Fibroblast of skin of right quadriceps (primary cell): ENCODE data around the gene PPIA.
"Not testable (repeated sequence)": the region's sequence is repeated elsewhere in the genome, so short reads cannot be mapped to it uniquely, and the experiment has no call there.

Experiments
- DNase-seq: peaks from one replicate; pipeline ENCODE4 v3.0.0-alpha.2; 2013

The PPIA gene

DNA sequence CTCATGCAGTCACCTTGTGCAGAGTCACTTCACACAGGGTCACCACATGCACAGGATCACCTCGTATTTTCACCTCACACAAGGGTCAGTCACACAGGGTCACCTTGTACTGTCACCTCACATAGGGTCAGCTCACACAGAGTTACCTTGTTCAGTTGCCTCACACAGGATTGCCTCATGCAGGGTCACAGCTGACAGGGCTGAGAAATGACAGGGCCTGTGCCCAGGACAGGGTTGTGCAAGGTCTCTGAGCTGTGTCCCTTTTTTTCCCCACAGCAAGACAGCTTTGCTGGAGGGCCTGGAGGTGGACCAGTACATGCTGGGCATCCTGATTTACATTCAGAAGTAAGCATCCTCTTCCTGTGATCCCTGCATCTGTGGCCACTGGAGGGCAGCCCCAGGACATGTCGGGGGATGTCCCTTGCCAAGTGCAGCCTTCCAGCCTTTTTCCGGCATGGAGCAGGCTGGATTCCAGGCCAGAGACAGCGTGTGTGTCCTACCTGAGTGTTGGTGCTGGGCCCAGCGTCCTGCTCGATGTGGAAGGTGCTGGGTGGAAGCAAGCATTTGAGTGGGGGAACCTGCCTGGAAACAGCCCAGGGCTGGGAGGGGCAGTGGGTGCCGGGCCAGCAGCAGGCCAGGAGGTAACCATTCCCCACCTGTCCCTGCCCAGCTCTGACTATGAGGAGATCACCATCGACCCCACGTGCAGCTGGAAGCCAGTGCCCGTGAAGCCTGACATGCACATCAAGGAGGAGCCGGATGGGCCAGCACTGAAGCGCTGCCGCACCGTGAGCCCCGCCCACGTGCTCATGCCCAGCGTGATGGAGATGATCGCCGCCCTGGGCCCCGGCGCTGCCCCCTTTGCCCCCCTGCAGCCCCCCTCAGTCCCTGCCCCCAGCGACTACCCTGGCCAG, 31.6 kb upstream of the PPIA start:
- DNase-seq: no peak

DNA sequence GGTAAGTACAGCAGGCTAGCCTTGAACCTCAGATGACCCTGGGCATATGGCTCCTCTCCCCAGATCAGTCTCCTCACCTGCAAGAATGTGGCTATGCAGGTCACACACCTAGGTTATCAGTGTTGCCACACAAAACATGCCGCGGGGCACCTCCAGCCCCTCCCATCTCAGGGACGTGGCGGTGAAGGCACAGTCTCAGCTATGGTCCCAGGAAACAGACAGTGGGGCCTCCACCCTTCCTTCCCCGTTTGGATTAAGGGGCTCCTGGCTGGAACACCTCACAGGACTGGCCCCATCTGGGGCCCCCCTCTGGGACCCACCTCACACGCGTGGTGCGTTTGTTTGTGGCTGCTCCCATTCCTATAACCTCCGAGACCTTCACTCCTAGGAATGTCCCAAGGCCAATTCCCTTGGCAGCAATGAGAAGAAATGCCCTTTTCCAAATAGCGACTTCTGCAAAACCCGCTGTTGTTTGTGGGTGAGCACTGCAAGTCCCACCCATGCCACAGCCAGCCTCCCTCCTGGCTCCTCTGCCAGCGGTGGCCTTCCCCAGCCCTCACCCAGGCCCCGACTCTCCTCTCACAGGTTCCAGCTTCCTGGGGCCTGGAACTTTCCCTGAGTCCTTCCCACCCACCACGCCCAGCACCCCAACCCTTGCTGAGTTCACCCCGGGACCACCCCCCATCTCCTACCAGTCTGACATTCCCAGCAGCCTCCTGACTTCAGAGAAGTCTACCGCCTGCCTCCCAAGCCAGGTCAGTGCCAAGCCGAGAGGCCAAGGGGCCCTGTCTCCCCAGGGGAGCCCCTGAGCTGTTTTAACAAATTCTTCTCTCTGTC, 30.7 kb upstream of the PPIA start:
- DNase-seq: no peak

DNA sequence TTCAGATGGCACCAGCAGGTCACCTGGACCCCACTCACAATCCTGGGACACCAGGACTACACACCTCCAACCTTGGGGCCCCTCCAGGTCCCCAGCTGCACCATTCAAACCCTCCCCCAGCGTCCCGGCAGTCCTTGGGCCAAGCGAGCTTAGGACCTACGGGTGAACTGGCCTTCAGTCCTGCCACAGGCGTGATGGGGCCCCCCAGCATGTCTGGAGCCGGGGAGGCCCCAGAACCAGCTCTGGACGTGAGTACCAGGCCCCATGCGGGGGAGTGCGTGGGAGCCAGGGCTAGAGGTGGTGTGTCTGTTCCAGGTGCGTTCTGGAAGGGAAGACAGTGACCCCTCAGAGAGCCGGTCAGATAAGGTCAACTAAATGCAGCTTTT, 30.1 kb upstream of the PPIA start:
- no peak for DNase-seq

DNA sequence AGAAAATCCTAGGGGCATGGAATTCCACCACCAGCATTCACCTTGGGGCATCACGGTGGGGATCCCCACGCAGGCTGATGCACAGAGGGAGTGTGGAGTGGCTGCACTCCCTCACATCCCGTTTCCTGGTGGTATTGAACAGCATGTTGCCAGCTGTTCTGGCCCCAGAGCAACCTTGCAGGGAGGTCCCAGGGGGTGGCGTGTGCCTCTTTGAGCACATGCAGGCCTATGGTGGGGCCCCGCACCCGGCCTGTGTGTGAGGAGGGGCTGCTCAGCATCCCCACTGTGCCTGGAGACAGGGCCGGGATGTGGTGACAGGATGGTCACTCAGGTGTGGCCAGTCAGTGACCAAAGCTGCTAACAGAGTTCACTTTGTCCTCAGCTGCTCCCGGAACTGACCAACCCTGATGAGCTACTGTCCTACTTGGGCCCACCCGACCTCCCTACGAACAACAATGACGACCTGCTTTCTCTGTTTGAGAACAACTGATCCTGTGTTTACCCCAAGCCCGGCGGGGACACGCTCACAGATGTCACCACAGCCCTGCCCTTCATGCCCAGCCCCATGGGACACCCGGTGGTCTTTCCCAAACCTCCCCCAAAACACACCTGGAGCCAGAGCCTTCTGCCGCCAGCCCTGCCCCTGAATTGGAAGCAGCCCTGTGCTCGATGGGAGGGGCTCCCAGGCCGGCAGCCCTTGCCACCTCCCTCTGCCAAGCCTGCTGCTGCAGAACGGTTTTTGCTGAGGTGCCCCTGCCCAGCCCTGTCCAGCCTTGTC, 29.2 kb upstream of the PPIA start:
- DNase-seq: no peak

DNA sequence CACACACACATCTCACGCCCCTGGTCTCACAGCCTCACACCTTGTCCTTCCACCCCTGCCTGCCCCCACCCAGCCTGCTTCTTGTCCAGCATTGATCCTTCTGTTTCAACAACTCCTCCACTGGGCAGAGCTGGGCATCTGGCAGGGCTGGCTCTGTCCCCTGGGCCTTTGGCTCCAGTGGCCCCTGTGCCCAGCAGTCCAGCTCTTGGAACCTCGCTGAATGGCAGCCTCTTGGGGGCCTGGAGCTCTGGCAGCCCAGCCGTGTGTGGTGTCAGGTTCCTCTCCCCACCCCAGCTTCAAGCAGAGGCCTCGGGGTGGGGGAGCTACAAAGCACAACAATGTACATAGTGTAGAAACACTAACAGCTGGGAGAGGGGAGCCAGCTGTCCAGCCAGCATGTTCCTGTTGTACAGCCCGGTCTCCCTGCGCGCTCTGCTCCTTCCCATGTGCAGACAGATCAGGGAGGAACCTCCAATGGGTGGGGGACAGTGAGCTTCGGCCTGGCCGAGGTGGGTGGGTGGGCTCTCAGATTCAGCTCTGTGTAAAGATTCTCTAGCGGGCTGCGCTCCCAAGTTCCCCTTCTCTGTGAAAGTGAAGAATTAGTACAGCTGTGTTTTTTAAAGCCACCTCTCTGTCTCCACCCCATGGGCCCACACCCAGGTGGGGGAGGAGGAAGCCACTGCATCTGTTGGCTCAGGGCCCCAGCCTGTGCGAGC, 28.4 kb upstream of the PPIA start:
- DNase-seq: peak; percentile 53

DNA sequence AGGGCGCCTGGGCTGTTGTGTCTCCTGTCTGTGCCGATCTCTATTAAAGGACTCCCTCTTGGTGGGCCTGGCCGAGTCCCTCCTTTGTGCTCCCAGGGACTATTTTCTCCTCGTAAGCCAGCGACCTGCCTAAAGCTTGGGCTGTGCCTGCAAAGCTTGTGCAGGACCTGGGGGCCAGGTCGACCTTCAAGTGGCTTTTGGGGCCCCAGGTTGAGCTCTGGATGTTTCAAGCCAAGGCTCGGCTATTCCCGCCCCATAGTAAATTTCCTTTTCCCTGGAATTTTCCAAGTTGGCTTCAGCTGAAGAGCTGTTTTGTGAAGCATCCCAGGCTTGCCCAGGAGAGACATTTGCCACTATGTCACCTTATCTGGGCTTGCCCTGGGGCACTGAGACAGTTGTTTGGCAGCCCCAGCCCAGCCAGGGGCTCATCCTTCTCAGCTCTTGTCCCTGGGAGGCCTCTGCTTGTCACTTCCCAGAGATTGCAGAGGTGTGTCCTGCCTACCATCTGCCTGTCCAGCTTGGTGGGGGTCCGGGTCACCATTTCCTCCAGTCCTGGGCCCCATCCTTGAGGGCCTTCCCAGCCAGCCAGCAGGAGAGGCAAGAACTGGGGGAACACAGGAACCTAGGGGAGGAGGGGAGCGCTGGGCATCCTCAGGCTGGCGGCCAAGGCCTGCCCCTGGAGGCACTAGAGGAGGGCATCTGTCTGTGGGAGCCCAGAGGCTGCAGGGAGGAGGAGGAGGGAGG, 27.7 kb upstream of the PPIA start:
- no peak for DNase-seq

DNA sequence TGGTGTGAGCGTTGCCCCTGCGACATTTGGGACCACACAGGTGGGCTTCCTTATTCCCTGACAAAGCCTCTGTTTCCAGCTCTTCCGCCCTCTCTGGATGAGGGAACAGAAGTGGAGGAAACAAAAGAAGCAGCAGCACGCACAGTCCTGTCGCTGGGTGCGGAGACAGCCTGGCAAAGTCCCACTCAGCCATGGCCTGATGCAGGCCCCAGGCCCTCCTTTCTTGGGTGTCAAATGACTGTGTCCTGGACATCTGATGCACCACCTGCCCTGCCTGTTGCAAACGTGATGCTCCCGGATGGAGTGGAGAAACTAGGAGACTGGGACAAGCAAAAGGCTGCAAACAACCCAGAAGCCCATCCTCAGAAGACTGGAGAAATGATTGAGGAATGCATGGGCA, 27.1 kb upstream of the PPIA start:
- no peak for DNase-seq

DNA sequence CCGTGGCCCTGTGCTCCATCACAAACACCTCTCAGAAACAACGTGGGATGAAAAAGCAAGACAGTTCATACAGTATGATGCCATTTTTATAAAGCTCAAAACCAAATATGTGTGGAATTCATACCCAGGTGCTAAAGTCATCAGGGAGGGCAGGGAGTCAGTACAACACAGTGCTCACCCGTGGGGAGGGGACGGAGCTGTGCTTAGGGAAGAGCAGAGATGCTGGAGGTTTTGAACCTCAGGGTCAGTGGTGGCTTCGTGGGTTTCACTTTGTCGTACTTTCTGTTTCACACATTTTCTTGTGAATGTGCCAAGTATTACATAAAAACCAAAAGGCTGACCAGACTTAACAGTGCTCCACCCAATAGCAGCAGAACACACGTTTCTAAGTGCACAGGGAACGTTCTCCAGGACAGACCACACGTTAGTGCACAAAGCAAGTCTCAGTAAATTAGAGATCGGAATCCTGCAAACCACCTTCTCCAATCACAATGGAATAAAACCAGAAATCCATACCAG, 26.6 kb upstream of the PPIA start:
- DNase-seq: peak; percentile 60

DNA sequence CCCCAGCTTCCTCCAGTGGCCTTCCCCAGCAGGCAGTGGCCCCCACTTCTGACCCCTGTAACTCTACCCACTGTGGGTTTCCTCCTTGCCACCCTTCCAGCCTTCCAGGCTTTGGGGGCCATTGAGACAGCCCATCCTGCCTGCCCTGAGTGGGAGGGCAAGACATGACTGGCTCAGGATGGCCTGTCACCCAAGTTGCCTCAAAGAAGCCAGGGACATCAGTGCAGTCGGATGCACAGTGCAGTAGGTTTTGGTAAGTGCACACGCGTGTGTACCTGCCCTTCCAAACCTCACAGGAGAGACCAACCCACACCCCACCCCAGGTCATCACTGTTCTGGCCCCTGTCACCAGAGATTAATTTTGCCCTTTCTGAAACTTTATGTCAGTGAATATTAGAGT, 25.1 kb upstream of the PPIA start:
- DNase-seq: no peak

DNA sequence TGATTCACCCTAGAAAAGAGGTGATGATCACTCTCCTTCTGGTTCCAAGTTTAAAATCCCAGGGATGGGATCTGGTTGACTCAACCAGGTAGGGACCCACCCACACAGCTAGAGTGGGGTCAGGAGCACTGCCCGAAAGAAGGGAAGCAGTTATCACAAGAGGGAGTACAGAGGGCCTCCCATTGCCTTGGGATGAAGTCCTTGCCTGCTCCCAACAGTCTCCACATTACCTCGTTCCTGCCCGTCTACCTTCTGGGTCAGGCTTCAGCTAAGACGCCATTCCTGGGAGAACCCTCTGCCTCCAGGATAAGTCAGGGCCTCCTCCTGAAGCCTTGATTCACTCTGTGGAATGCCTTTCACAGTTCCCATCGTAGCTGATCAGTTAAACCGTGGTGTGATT, 24.0 kb upstream of the PPIA start:
- no peak for DNase-seq

DNA sequence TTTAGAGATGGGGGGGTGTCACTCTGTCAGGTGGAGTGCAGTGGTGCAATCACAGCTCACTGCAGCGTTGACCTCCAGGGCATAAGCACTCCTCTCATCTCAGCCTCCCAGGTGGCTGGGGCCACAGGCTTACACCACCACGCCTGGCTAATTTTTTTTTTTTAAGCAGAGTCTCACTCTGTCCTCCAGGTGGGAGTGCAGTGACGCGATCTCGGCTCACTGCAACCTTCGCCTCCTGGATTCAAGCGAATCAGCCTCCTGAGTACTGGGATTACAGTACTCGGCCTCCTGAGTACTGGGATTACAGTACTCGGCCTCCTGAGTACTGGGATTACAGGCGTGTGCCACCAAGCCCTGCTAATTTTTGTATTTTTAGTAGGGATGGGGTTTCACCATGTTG, 23.6 kb upstream of the PPIA start:
- DNase-seq: no peak

DNA sequence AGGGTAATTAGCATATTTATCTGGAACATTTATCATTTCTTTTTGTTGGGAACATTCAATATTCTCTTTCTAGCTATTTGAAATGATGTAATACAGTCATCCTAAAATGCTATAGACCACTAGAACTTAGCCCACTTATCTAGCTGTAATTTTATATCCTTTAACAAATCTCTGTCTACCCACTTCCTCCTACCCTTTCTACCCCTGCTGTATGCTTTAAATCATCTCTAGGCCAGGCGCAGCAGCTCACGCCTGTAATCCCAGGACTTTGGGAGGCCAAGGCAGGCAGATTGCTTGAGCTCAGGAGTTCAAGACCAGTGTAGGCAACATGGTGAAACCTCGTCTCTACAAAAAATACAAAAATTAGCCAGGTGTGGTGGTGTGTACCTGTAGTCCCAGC, 22.0 kb upstream of the PPIA start:
- DNase-seq: not testable (repeated sequence)

DNA sequence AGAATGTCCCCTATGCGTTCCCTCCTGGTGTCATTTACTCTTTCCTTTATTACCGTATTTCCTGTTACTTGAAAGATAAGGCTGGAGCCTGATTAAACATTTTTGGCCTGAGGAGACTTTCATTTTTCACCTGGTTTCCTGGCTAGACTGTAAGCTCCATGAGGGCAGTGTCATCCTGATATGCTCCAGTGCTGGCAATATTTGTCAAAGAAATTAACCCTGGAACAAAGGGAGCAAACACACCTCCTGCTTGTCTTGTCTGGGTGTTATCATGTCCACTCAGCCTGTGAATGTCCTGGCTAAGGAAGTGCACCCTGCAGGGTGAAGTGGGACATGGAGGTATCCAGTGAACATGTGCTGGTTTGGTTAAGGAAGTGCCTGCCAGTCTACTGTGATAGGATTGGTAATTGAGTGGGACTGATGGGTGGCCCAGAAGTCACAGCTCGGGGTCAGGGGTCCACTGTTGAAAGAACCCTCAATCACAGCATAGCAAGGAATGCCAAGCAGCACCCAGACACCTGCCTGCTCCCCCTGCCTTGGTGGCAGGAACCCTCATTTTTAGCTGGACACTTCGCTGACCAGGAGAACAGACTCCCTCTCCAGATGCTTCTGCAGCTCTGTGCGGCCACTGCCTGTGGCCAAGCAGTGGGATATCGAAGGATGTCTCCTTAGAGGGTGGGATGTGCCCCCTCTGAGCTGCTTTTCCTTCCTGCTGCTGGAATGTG, 20.9 kb upstream of the PPIA start:
- DNase-seq: no peak

DNA sequence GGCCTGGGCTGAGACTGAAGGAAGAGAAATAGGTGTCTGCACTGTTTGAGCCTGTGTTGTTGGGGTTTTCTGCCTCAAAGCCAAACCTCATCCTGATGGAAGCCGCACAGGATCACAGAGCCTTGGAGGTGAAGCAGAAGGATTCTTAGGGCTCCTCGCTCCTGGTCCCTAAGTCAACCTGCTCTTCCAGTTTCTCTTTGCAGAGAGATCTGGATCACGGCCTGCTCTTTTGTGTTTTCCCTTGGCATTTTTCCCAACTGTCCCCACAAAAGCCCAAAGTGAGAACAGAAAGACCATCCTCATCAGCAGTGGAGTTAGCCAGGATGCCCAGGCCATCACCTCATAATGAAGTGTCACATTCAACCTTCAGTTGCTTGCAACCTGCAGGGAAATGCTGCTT, 20.3 kb upstream of the PPIA start:
- DNase-seq: no peak

DNA sequence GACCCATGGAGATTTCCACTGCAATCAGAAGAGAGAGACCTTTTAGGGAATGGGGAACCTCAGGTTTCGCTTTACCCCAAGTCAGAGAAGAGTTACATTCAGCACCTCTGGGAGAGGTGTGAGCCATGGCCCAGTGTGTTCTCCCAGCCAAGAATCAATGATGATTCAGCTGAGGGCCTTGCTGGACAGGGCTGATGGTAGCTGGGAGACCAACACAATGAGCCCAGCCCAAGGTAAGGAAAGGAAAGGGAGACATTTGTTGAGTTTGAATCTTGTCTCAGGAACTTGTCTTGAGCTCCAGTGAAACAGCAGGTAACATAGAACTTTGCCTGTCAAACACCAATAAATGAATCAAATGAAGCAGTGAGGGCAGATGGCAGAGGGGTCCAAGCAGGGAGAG, 14.0 kb upstream of the PPIA start:
- no peak for DNase-seq

DNA sequence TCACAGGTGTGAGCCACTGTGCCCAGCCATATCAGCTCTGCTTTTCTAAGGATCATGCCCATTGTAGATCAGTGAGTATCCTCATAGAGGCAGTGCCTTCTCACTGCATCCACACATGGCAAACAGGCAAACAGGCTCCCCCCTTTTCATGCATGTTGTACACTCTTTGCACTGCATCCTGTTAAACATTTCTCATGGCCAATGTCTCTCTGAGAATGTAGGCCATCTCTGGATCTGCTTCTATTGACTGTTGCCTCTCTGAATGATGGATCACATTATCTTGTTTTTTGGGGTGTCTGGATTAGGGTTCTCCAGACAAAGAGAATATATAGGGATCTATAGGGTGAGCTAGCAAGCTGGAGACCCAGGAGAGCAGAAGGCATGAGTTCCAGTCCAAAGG, 13.1 kb upstream of the PPIA start:
- no peak for DNase-seq

DNA sequence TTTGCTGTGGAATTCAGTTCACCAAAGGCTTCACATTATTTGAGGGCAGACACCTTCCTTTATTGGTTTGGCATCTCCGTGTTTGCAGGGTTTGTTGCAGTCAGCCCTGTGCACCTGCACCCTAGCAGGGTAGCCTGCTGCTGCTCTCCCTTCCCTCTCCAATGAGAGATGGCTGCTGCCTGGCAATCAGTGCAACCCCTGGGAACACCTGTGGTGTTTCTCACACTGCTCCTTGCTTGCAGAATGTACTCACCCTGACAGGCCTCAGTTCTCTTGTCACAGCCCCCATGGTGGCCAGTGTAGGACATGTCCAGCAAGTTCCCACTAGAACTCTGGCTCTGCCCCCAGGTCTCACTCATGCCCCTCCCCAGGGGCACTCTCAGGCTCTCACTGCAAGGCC, 12.1 kb upstream of the PPIA start:
- DNase-seq: no peak

DNA sequence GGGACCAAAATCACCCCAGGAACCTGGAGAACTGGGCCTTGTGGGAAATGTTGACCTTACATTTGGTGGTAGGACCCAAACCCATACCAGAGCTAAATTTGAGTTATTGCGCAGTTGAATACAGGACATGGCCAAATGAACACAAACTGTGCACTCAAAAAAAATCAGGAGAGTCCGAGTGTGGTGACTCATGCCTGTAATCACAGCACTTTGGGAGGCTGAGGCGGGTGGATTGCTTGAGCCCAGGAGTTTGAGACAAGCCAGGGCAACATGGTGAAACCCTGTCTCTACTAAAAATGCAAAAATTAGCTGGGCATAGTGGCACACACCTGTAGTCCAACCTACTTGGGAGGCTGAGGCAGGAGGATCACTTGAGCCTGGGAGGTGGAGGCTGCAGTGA, 11.3 kb upstream of the PPIA start:
- DNase-seq: not testable (repeated sequence)

DNA sequence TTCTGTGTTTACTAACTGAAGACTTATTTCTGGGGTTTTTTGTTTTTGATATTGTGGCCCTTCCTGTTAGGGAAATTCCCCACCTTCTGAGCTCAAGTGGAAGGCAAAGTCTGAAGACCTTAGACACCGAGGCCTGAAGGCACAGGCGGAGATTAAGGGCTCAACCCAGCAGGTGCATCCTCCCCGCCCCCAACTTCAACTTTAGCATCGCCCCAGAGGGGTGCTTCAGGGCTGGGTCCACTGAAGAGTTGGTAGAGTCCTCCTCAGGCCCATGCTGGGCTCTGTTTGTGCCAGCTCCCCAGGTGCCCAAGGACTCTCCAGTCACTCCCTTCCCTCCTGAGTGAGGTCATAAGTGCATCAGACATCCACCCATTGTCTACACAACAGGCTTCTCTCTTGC, 9.4 kb upstream of the PPIA start:
- DNase-seq: no peak

DNA sequence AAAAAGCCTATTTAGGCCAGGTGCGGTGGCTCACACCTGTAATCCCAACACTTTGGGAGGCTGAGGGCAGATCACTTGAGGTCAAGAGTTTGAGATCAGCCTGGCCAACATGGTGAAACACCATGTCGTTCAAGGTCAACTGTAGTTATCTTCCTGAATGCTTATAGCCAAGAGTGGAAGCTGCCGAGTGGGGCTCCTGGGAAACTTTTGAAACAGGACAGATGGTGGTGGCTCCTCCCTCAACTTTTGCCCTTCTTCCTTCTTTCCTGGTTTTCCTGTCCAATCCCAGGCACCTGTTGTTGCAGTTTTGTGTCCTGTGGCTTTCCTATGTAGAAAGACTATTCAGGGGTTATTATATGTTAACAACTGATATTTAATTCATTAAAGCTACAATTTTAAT, 8.7 kb upstream of the PPIA start:
- no peak for DNase-seq

DNA sequence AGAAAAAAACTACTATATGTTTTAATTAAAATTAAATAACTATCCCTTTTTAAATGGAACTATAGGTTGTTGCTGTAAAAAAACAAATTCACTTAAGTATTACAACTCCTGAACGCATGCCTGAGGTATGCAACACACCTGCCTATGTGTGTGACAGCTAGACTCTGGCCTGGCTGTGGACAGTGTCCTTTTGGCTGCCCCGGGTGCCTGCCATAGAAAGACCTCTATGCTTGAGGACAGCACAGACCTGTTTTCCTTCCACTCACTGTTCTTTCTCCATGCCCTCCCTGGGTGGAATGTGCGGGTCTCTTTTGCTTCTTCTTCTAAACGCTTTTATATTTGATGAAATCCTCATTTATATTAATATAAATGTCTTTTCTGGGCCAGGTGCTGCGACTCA, 6.5 kb upstream of the PPIA start:
- DNase-seq: no peak
